ENCODE results near the gene ATXN1.

GRCh38 chr6:16766043-16766536, 4.8 kb upstream of the ATXN1 start:
- no peak for TF ChIP-seq PATZ1 (CRISPR knock-in tag; IDR thresholded peaks at IDR 0.05; ENCODE audit: borderline replicate concordance)
- TF ChIP-seq ISL1 (CRISPR knock-in tag; IDR thresholded peaks at IDR 0.05): peak; percentile 47
- no peak for TF ChIP-seq ESRRG (CRISPR knock-in tag; IDR thresholded peaks at IDR 0.05)
- TF ChIP-seq RARB (CRISPR knock-in tag; IDR thresholded peaks at IDR 0.05): no peak
- no peak for TF ChIP-seq ZNF565 (CRISPR knock-in tag; conservative IDR thresholded peaks at IDR 0.05; ENCODE audit: low read depth)
- no peak for TF ChIP-seq CSDC2 (CRISPR knock-in tag; IDR thresholded peaks at IDR 0.05)
- TF ChIP-seq SNAI2 (CRISPR knock-in tag; IDR thresholded peaks at IDR 0.05): no peak
- TF ChIP-seq OSR1 (CRISPR knock-in tag; IDR thresholded peaks at IDR 0.05): no peak
- TF ChIP-seq ZFP3 (CRISPR knock-in tag; IDR thresholded peaks at IDR 0.05): no peak
- TF ChIP-seq CREB5 (CRISPR knock-in tag; IDR thresholded peaks at IDR 0.05; ENCODE audit: low read depth): no peak
- no peak for TF ChIP-seq ZFP30 (CRISPR knock-in tag; IDR thresholded peaks at IDR 0.05)
- no peak for TF ChIP-seq TCF4 (CRISPR knock-in tag; IDR thresholded peaks at IDR 0.05; ENCODE audit: borderline replicate concordance)
- TF ChIP-seq ARNTL (CRISPR knock-in tag; IDR thresholded peaks at IDR 0.05; ENCODE audit: borderline replicate concordance, low read depth): no peak
